Endothelial cell of umbilical vein (primary cell): Measurements from ENCODE around the gene C4orf54. TPM values are rescaled to one million over a fixed set of nuclear protein-coding genes. Genes with fewer than 3 reads are reported as not detected.

Source experiments
- BruUV-seq: library from RNA; stranded (reverse); fragments of 400-500 nt; replicated peaks from 2 replicates; lab custom pipeline; 2021; lab: Mats Ljungman, UMichigan
- CTCF ChIA-PET: fragments of 300-600, 350-600 bp; sonication (Branson Sonifier 250); formaldehyde crosslinking; loops from one replicate; lab custom pipeline; 2021; ENCODE audit warnings: antibody characterized with exemption, inconsistent platforms; lab: Charles Lee
- POLR2A ChIA-PET: fragments of 300-600, 350-600 bp; sonication (Branson Sonifier 250); formaldehyde crosslinking; loops from one replicate; lab custom pipeline; 2021; ENCODE audit warnings: antibody characterized with exemption, inconsistent platforms; lab: Charles Lee
- DNase-seq: peaks from one replicate; pipeline ENCODE4 v3.0.0-alpha.2; 2011; ENCODE audit warnings: low read depth, low spot score
- FAIRE-seq: peaks from 2 replicates; lab custom pipeline; 2011; peaks lifted over from hg19 to GRCh38; lab: Jason Lieb, UNC
- H2AFZ ChIP-seq: 2 replicates; pipeline ENCODE4 v1.6.0; 2012; ENCODE audit warnings: low read depth, low read length, control low read depth, inconsistent platforms
- H3K27ac ChIP-seq: 2 replicates; pipeline ENCODE4 v1.5.1; 2011; ENCODE audit warnings: low read depth, mild to moderate bottlenecking, control low read depth, low read length, moderate library complexity; ENCODE audit not compliant: insufficient read depth
- H3K27me3 ChIP-seq, 2 experiments: 2 replicates each; pipeline versions ENCODE4 v1.6.0 to v1.6.1; 2011; ENCODE audit warnings: low read length in 2 of 2, mixed read lengths in 1 of 2; ENCODE audit not compliant: control insufficient read depth in 2 of 2, insufficient read depth in 2 of 2
- H3K36me3 ChIP-seq, 2 experiments: 2 replicates in 1 of 2; 3 replicates in 1 of 2; pipeline ENCODE4 v1.5.1; 2011; ENCODE audit warnings: low read length in 2 of 2, mild to moderate bottlenecking in 1 of 2, moderate library complexity in 1 of 2; ENCODE audit not compliant: control insufficient read depth in 2 of 2, insufficient read depth in 2 of 2; ENCODE audit errors: extremely low read depth in 1 of 2
- H3K4me1 ChIP-seq: 3 replicates; pipeline ENCODE4 v1.5.1; 2011; ENCODE audit warnings: mild to moderate bottlenecking, low read length; ENCODE audit not compliant: control insufficient read depth, insufficient read depth; ENCODE audit errors: extremely low read depth
- H3K4me2 ChIP-seq: 2 replicates; pipeline ENCODE4 v1.6.1; 2011; ENCODE audit warnings: low read length, control low read depth, mixed read lengths; ENCODE audit not compliant: insufficient read depth
- H3K4me3 ChIP-seq, 3 experiments: fragments of 200-600 bp in 1 of 3; sonication (generic), shearing (Covaris generic) in 1 of 3; replicated peaks in 1 of 3; 2 replicates each; pipeline ENCODE4 v1.5.1; 2011 to 2016; ENCODE audit warnings: control low read depth in 3 of 3, low read length in 3 of 3, mild to moderate bottlenecking in 2 of 3, inconsistent platforms in 1 of 3, low read depth in 1 of 3, moderate library complexity in 1 of 3; ENCODE audit not compliant: insufficient read depth in 1 of 3
- H3K79me2 ChIP-seq: 2 replicates; pipeline ENCODE4 v1.6.0; 2012; ENCODE audit warnings: low read length, inconsistent platforms; ENCODE audit not compliant: control insufficient read depth, insufficient read depth
- H3K9ac ChIP-seq: replicated peaks from 2 replicates; pipeline ENCODE3; 2011; ENCODE audit warnings: low read length, control low read depth; ENCODE audit not compliant: insufficient read depth; ENCODE audit errors: extremely low read depth
- H3K9me1 ChIP-seq: replicated peaks from 3 replicates; pipeline ENCODE4 v1.6.0; 2011; ENCODE audit warnings: mild to moderate bottlenecking, low read length; ENCODE audit not compliant: control insufficient read depth, insufficient read depth; ENCODE audit errors: extremely low read depth
- H3K9me3 ChIP-seq: replicated peaks from 2 replicates; pipeline ENCODE4 v1.5.1; 2012; ENCODE audit warnings: low read length, inconsistent platforms; ENCODE audit not compliant: control insufficient read depth, insufficient read depth
- H4K20me1 ChIP-seq: replicated peaks from 2 replicates; pipeline ENCODE3; 2011; ENCODE audit warnings: mild to moderate bottlenecking, low read length; ENCODE audit not compliant: control insufficient read depth, insufficient read depth; ENCODE audit errors: extremely low read depth
- EZH2 ChIP-seq: IDR thresholded peaks from 2 replicates; pipeline ENCODE4 v1.6.1; 2012; ENCODE audit warnings: borderline replicate concordance, low read depth, mild to moderate bottlenecking, moderate library complexity, low read length, inconsistent platforms; ENCODE audit not compliant: severe bottlenecking
- FOS ChIP-seq: IDR thresholded peaks from 2 replicates; pipeline ENCODE4 v1.6.1; 2011; ENCODE audit warnings: mild to moderate bottlenecking, low read length, moderate library complexity, borderline replicate concordance; ENCODE audit not compliant: insufficient read depth
- GATA2 ChIP-seq: IDR thresholded peaks from 2 replicates; pipeline ENCODE4 v1.7.0; 2011; ENCODE audit warnings: low read depth, mild to moderate bottlenecking, moderate library complexity, mixed read lengths, low read length; ENCODE audit not compliant: insufficient read length, insufficient read depth
- JUN ChIP-seq: IDR thresholded peaks from 2 replicates; pipeline ENCODE4 v1.6.1; 2011; ENCODE audit warnings: borderline replicate concordance, low read depth; ENCODE audit not compliant: insufficient read length, insufficient read depth
- MAX ChIP-seq: IDR thresholded peaks from 2 replicates; pipeline ENCODE4 v1.6.1; 2011; ENCODE audit not compliant: insufficient read depth, insufficient read length
- MYC ChIP-seq: IDR thresholded peaks from one replicate; pipeline ENCODE4 v1.6.1; 2011; ENCODE audit warnings: mild to moderate bottlenecking, low read depth, low read length
- POLR2A ChIP-seq: IDR thresholded peaks from 2 replicates; pipeline ENCODE4 v1.6.1; 2012; ENCODE audit warnings: low read depth, mild to moderate bottlenecking, control low read depth, low read length
- POLR2AphosphoS5 ChIP-seq: IDR thresholded peaks from 2 replicates; pipeline ENCODE4 v1.6.1; 2012; ENCODE audit warnings: low read depth, mild to moderate bottlenecking, control low read depth, low read length, moderate library complexity; ENCODE audit not compliant: insufficient read depth
- dilution Hi-C: fragments of 300-500 bp; cut with MboI; formaldehyde crosslinking; loops from one replicate; pipeline ENCODE4 v1.15.0; 2019; ENCODE audit warnings: low sequenced_read_pairs; ENCODE audit not compliant: extremely low pct_ligation_motif_present
- intact Hi-C: fragments of 100-400 bp; cut with micrococcal nuclease; formaldehyde crosslinking; loops from one replicate; pipeline ENCODE4 v1.10.0; 2022
- polyA plus RNA-seq, 4 experiments: library from polyadenylated mRNA; depleted of rRNA in 3 of 4; stranded (reverse) in 3 of 4; unstranded in 1 of 4; fragments of >200 nt; gene quantifications; 2 replicates each; pipeline versions ENCODE4 v1.2.1 to v1.2.3, GENCODE V29; 2011 to 2012; ENCODE audit warnings: missing spikeins in 1 of 4
- total RNA-seq: library from RNA; stranded (reverse); gene quantifications from 2 replicates; pipeline ENCODE4 v1.2.3, GENCODE V29; 2021
- TF ChIP-seq, protein P1 (sequence below), 2 donors: IDR thresholded peaks; 1 replicate in 1 of 2; 2 replicates in 1 of 2; pipeline ENCODE4 v1.5.1; 2011; ENCODE audit warnings: low read length in 2 of 2, mild to moderate bottlenecking in 2 of 2, moderate library complexity in 2 of 2, control low read depth in 1 of 2, inconsistent platforms in 1 of 2, low read depth in 1 of 2; ENCODE audit not compliant: insufficient read depth in 1 of 2; ENCODE audit errors: extremely low read depth in 1 of 2

Gene C4orf54
- total and polyA plus RNA-seq, 2 donors (not counting 3 experiments of a cell fraction or from before 2014, with no cell fraction given) = not detected

DNA sequence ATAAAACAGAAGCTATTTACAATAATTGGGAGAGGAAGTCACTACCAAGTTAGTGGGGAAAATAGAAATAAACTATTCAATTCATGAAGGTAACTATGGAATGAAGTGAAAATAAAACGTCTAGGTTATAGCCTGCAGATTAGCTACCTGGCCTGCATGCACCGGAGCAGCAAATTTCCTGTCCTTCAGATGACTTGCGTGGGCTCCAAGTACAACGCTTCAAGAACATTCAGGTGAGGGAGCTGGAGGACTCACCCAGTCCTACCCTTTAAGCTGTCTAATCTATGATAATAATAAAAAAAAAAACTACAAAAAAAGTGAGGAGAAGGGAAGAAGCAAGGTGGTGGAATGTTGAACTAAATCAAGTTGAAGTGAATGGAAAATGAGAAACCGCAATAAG lies 13.2 kb downstream of the C4orf54 start:
- dilution Hi-C loops = no loop called here

GRCh38 chr4:99642725-99643489 lies 14.7 kb downstream of the C4orf54 start:
- ChIA-PET POLR2A (no interaction called here), CTCF (no interaction called here)
- Histone ChIP-seq H3K36me3 (no peaks in the 10 kb centered on the region), H3K9ac (no peak overlapping the region), H3K9me3 (no peaks in the 10 kb centered on the region), H3K9me1 (no peaks in the 10 kb centered on the region), H4K20me1 (no peaks in the 10 kb centered on the region), H3K4me2 (no peak overlapping the region), H3K27ac (no peak overlapping the region), H3K27me3 (no peaks in the 10 kb centered on the region), H3K4me3 (no peak overlapping the region), H3K4me1 (no peaks in the 10 kb centered on the region), H3K79me2 (no peaks in the 10 kb centered on the region), H2AFZ (no peak overlapping the region)
- DNase-seq = no peak
- TF ChIP-seq POLR2AphosphoS5 = no peak
- no peak for TF ChIP-seq EZH2
- no peak for TF ChIP-seq GATA2
- TF ChIP-seq POLR2A = no peak
- no peak for TF ChIP-seq MYC
- TF ChIP-seq JUN = no peak
- no peak for TF ChIP-seq MAX
- no peak for TF ChIP-seq FOS
- TF ChIP-seq, protein P1, sequence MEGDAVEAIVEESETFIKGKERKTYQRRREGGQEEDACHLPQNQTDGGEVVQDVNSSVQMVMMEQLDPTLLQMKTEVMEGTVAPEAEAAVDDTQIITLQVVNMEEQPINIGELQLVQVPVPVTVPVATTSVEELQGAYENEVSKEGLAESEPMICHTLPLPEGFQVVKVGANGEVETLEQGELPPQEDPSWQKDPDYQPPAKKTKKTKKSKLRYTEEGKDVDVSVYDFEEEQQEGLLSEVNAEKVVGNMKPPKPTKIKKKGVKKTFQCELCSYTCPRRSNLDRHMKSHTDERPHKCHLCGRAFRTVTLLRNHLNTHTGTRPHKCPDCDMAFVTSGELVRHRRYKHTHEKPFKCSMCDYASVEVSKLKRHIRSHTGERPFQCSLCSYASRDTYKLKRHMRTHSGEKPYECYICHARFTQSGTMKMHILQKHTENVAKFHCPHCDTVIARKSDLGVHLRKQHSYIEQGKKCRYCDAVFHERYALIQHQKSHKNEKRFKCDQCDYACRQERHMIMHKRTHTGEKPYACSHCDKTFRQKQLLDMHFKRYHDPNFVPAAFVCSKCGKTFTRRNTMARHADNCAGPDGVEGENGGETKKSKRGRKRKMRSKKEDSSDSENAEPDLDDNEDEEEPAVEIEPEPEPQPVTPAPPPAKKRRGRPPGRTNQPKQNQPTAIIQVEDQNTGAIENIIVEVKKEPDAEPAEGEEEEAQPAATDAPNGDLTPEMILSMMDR (IDR thresholded peaks at IDR 0.05; ENCODE audit: extremely low read depth in 1 of 2, insufficient read depth in 1 of 2, low read depth in 1 of 2, low read length in 2 of 2) = no peak
- FAIRE-seq = no peak
- no TSS peak for BruUV-seq
- intact Hi-C loops = no loop called here
- dilution Hi-C loops = no loop called here

More for the DNA sequence above, 13.2 kb downstream of the C4orf54 start:
- H3K27ac ChIP-seq = no peak overlapping the region
- H3K4me3 ChIP-seq = no peak overlapping the region
- H3K4me2 ChIP-seq = no peak overlapping the region
- H3K27me3 ChIP-seq = no peaks in the 10 kb centered on the region
- no peaks in the 10 kb centered on the region for H4K20me1 ChIP-seq
- BruUV-seq = no TSS peak
- FAIRE-seq = no peak
- ChIA-PET CTCF (no interaction called here), POLR2A (interaction anchor here (0.7 kb wide), 1 partner anchor 1726 kb away, joined by 4 read pairs; no protein-coding TSS in a partner anchor)
- H3K9me1 ChIP-seq = no peaks in the 10 kb centered on the region
- H3K79me2 ChIP-seq = no peaks in the 10 kb centered on the region
- no peaks in the 10 kb centered on the region for H3K4me1 ChIP-seq
- H3K9me3 ChIP-seq = no peaks in the 10 kb centered on the region
- H3K36me3 ChIP-seq = no peaks in the 10 kb centered on the region
- intact Hi-C loops = no loop called here
- H2AFZ ChIP-seq = no peak overlapping the region
- no peak for DNase-seq
- TF ChIP-seq EZH2 (no peak), MAX (no peak), JUN (no peak)
- H3K9ac ChIP-seq = no peak overlapping the region
